SK-N-SH (cell line): ENCODE results near the gene RGSL1. TPM values are rescaled to one million over a fixed set of nuclear protein-coding genes. Genes with fewer than 3 reads are reported as not detected.

Source experiments
- CTCF ChIA-PET: fragments of 300-600, 350-600 bp; formaldehyde crosslinking; extraction: SDS; loops from one replicate; lab custom pipeline; 2021; lab: Yijun Ruan, JAX
- POLR2A ChIA-PET: fragments of 350-600 bp; sonication (Branson Sonifier 250); formaldehyde crosslinking; extraction: SDS; loops from one replicate; lab custom pipeline; 2020; ENCODE audit warnings: antibody characterized with exemption, inconsistent platforms; lab: Yijun Ruan, JAX
- DNase-seq: peaks from one replicate; pipeline ENCODE4 v3.0.0; 2012
- H2AFZ ChIP-seq: fragments of 200-600 bp; sonication (generic); 2 replicates; pipeline ENCODE4 v1.8.1; 2016; ENCODE audit warnings: antibody characterized with exemption, mild to moderate bottlenecking, low read depth
- H3F3A ChIP-seq: fragments of 200-600 bp; sonication (generic); replicated peaks from 2 replicates; pipeline ENCODE3; 2016; ENCODE audit warnings: antibody characterized with exemption, mild to moderate bottlenecking; ENCODE audit not compliant: insufficient read depth
- H3K27ac ChIP-seq, 2 experiments: fragments of 200-500 bp in 1 of 2; fragments of 200-600 bp in 1 of 2; sonication (Bioruptor generic) in 1 of 2; sonication (generic), shearing (Covaris generic) in 1 of 2; 2 replicates each; pipeline versions ENCODE4 v1.5.1 to v1.6.1; 2014 to 2016; ENCODE audit warnings: low read depth in 2 of 2, inconsistent platforms in 1 of 2, low read length in 1 of 2, mild to moderate bottlenecking in 1 of 2, mixed read lengths in 1 of 2
- H3K27me3 ChIP-seq: fragments of 200-600 bp; sonication (generic), shearing (Covaris generic); 2 replicates; pipeline ENCODE4 v1.6.1; 2016; ENCODE audit warnings: mixed run types; ENCODE audit not compliant: insufficient read depth
- H3K36me3 ChIP-seq, 2 experiments: fragments of 200-500 bp in 1 of 2; fragments of 200-600 bp in 1 of 2; sonication (Bioruptor generic) in 1 of 2; sonication (generic) in 1 of 2; replicated peaks in 1 of 2; 2 replicates each; pipeline versions ENCODE3 to v1.5.1; 2014 to 2016; ENCODE audit warnings: low read length in 1 of 2, mild to moderate bottlenecking in 1 of 2; ENCODE audit not compliant: insufficient read depth in 2 of 2, control insufficient read depth in 1 of 2
- H3K4me1 ChIP-seq, 2 experiments: fragments of 200-500 bp in 1 of 2; fragments of 200-600 bp in 1 of 2; sonication (Bioruptor generic) in 1 of 2; sonication (generic), shearing (Covaris generic) in 1 of 2; 2 replicates each; pipeline versions ENCODE4 v1.5.1 to v1.6.1; 2014 to 2016; ENCODE audit warnings: low read depth in 1 of 2, low read length in 1 of 2, mixed run types in 1 of 2; ENCODE audit not compliant: insufficient read depth in 2 of 2, control insufficient read depth in 1 of 2
- H3K4me2 ChIP-seq: fragments of 200-600 bp; sonication (generic), shearing (Covaris generic); 2 replicates; pipeline ENCODE4 v1.6.1; 2017; ENCODE audit warnings: mixed run types
- H3K4me3 ChIP-seq, 2 experiments: fragments of 200-500 bp in 1 of 2; fragments of 200-600 bp in 1 of 2; sonication (Bioruptor generic) in 1 of 2; sonication (generic), shearing (Covaris generic) in 1 of 2; 2 replicates each; pipeline versions ENCODE4 v1.5.1 to v1.8.1; 2014 to 2016; ENCODE audit warnings: low read depth in 2 of 2, inconsistent platforms in 1 of 2, low read length in 1 of 2, mild to moderate bottlenecking in 1 of 2, mixed read lengths in 1 of 2, moderate library complexity in 1 of 2
- H3K79me2 ChIP-seq: fragments of 200-600 bp; sonication (generic); 2 replicates; pipeline ENCODE4 v1.8.1; 2017; ENCODE audit warnings: mild to moderate bottlenecking; ENCODE audit not compliant: insufficient read depth
- H3K9ac ChIP-seq: fragments of 200-600 bp; sonication (generic); 2 replicates; pipeline ENCODE4 v1.6.1; 2017; ENCODE audit warnings: mixed run types
- H3K9me2 ChIP-seq: fragments of 200-600 bp; sonication (generic); 2 replicates; pipeline ENCODE4 v1.6.1; 2017; ENCODE audit warnings: mixed run types
- H3K9me3 ChIP-seq: fragments of 200-600 bp; sonication (generic); 2 replicates; pipeline ENCODE4 v1.6.1; 2017; ENCODE audit warnings: mixed run types, mild to moderate bottlenecking, moderate library complexity
- H4K20me1 ChIP-seq: fragments of 200-600 bp; sonication (generic); 2 replicates; pipeline ENCODE4 v1.6.1; 2017; ENCODE audit warnings: mild to moderate bottlenecking, mixed run types; ENCODE audit not compliant: insufficient read depth
- ELF1 ChIP-seq: IDR thresholded peaks from 2 replicates; pipeline ENCODE4 v1.4.0; 2012
- FOSL2 ChIP-seq: IDR thresholded peaks from 2 replicates; pipeline ENCODE4 v1.4.0; 2012; ENCODE audit warnings: low read depth, mild to moderate bottlenecking, moderate library complexity, borderline replicate concordance
- GABPA ChIP-seq: IDR thresholded peaks from 2 replicates; pipeline ENCODE4 v1.4.0; 2012; ENCODE audit warnings: low read depth, mild to moderate bottlenecking
- GATA2 ChIP-seq: sonication (generic); formaldehyde crosslinking; IDR thresholded peaks from 2 replicates; pipeline ENCODE4 v1.5.0; 2020; ENCODE audit warnings: mild to moderate bottlenecking, missing genetic modification reagents
- IRF3 ChIP-seq: fragments of 150-350 bp; IDR thresholded peaks from 2 replicates; pipeline ENCODE4 v1.6.1; 2016; ENCODE audit warnings: mild to moderate bottlenecking, low read depth, low read length
- NRF1 ChIP-seq: IDR thresholded peaks from 2 replicates; pipeline ENCODE4 v1.6.1; 2012; ENCODE audit warnings: low read depth, mild to moderate bottlenecking, low read length
- USF1 ChIP-seq: IDR thresholded peaks from 2 replicates; pipeline ENCODE4 v1.4.0; 2012; ENCODE audit warnings: low read depth, borderline replicate concordance
- WGBS: methylation state at CpG from one replicate; pipeline ENCODE4 v1.1.6; 2017; ENCODE audit warnings: low lambda C conversion rate; 5-methylcytosine and 5-hydroxymethylcytosine counted together
- polyA plus RNA-seq, 3 experiments: library from polyadenylated mRNA; depleted of rRNA; stranded (reverse); fragments of >200 nt; gene quantifications; 2 replicates each; pipeline ENCODE4 v1.2.3, GENCODE V29; 2012
- TF ChIP-seq, protein P1 (sequence below): fragments of 200-600 bp; sonication (generic); IDR thresholded peaks from 2 replicates; pipeline ENCODE4 v1.6.1; 2017; ENCODE audit warnings: antibody characterized with exemption, mild to moderate bottlenecking, moderate library complexity

Gene RGSL1
- polyA plus RNA-seq, 1 of the 3 experiments (the other 2 are of a cell fraction), result not detected

GRCh38 chr1:182563095-182563494 lies 113.1 kb downstream of the RGSL1 start:
- Histone ChIP-seq H3K9ac (no peak overlapping the region), H3K4me1 (no peaks in the 10 kb centered on the region), H3K9me3 (no peaks in the 10 kb centered on the region), H3K79me2 (no peaks in the 10 kb centered on the region), H3K27me3 (no peaks in the 10 kb centered on the region), H3K9me2 (no peaks in the 10 kb centered on the region), H4K20me1 (no peaks in the 10 kb centered on the region), H3F3A (no peaks in the 10 kb centered on the region), H3K4me3 (no peak overlapping the region), H3K36me3 (no peaks in the 10 kb centered on the region), H3K27ac (no peak overlapping the region), H2AFZ (no peak overlapping the region), H3K4me2 (no peak overlapping the region)
- 31% methylated on average over 4 of the region's 4 CpGs for WGBS
- TF ChIP-seq, protein P1, sequence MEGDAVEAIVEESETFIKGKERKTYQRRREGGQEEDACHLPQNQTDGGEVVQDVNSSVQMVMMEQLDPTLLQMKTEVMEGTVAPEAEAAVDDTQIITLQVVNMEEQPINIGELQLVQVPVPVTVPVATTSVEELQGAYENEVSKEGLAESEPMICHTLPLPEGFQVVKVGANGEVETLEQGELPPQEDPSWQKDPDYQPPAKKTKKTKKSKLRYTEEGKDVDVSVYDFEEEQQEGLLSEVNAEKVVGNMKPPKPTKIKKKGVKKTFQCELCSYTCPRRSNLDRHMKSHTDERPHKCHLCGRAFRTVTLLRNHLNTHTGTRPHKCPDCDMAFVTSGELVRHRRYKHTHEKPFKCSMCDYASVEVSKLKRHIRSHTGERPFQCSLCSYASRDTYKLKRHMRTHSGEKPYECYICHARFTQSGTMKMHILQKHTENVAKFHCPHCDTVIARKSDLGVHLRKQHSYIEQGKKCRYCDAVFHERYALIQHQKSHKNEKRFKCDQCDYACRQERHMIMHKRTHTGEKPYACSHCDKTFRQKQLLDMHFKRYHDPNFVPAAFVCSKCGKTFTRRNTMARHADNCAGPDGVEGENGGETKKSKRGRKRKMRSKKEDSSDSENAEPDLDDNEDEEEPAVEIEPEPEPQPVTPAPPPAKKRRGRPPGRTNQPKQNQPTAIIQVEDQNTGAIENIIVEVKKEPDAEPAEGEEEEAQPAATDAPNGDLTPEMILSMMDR, result no peak
- TF ChIP-seq GATA2 (CRISPR knock-in tag) (no peak), IRF3 (no peak)
- no peak for DNase-seq
- CTCF ChIA-PET, result interaction anchor here (0.6 to 0.9 kb wide), 2 partner anchors 224 to 1487 kb away, joined by 3 read pairs; no protein-coding TSS in a partner anchor
- POLR2A ChIA-PET, result no interaction called here

GRCh38 chr1:182564406-182565004 lies 114.6 kb downstream of the RGSL1 start:
- H3K27me3 ChIP-seq, result no peaks in the 10 kb centered on the region
- no peak overlapping the region for H3K9ac ChIP-seq
- no peaks in the 10 kb centered on the region for H3K79me2 ChIP-seq
- H3K4me1 ChIP-seq, result no peaks in the 10 kb centered on the region
- no peaks in the 10 kb centered on the region for H3K36me3 ChIP-seq
- H3K9me3 ChIP-seq, result no peaks in the 10 kb centered on the region
- no peak overlapping the region for H2AFZ ChIP-seq
- 31% methylated on average over 2 of the region's 2 CpGs for WGBS
- TF ChIP-seq NRF1 (no peak), ELF1 (no peak), USF1 (no peak), GATA2 (CRISPR knock-in tag) (no peak), FOSL2 (no peak), GABPA (no peak)
- TF ChIP-seq, all 33 proteins: peak for 0
- Histone ChIP-seq H3K4me3 (no peak overlapping the region), H4K20me1 (no peaks in the 10 kb centered on the region), H3K27ac (no peak overlapping the region), H3K4me2 (no peak overlapping the region), H3F3A (no peaks in the 10 kb centered on the region), H3K9me2 (no peaks in the 10 kb centered on the region)
- ChIA-PET POLR2A (no interaction called here), CTCF (no interaction called here)
- DNase-seq, result no peak
